NCI-H82 treated with DMSO at 0.1 percent for 48 hours (cell line): ENCODE results near the gene SH3GL1.

Experiments used
- DNase-seq: peaks from one replicate; lab custom pipeline; 2025; ENCODE audit not compliant: unreplicated experiment; lab: John Stamatoyannopoulos, UW

SH3GL1 gene

DNA sequence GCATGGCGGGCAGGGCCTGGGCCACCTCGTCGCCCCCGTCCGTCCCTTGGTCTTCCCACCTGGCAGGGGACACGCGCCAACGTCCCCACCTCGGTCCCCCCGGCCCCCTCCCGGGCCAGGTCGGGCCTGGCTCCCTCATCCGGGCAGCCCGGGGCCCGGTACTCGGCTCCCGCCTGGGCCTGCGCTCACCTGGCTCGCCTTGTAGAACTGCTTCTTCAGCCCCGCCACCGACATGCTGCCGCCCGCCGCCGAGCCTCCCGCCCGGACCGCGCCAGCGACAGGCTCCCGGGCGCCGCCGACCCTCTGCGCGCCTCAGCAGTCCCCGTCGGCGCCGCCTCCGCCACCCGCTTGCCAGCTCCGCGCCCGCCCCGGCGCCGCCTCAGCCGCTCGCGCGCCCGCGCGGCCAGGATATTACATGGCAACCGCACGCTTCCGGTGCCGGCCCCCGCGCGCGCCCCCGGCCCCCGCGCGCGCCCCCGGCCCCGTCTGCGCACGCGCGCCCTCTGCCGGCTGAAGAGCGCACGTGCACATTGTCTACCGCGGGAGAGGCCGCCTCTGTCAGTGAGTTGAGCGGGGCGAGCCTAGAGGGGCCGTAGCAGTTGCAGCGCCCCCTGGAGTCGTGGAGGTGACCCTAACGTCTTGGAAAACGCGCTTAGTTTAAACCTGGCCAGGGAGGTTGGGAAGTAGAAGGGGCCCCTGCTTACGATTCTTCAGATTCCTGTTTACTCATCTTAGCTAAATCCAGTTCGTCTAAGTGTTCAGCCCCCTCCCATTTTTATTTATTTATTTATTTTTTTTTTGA is at the start of gene SH3GL1:
Gene SH3GL1 (minus strand): TSS at position 413 of the 802 bp plus-strand sequence. CDS start 179 bp downstream, at position 234.
- DNase-seq = peak; percentile 68

DNA sequence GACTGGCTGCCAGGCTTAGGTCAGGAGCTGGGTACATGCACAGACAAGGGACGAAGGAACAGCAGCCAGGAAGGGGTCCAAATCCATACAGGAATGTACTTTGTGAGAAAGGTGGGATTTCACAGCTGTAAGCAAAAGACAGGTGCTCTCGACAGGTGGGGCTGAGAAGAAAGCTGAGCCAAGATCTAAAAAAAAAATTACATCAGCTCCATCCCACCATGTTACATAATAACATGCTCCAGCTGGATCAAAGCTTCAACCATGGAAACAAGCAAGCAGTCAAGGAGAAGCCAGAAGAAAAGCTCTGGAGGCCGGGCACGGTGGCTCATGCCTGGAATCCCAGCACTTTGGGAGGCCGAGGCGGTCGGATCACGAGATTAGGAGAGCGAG is 49.3 kb upstream of the SH3GL1 start:
- DNase-seq = no peak

- no peak for DNase-seq
Measured at GRCh38 chr19:4449022-4449638, 48.8 kb upstream of the SH3GL1 start.

DNA sequence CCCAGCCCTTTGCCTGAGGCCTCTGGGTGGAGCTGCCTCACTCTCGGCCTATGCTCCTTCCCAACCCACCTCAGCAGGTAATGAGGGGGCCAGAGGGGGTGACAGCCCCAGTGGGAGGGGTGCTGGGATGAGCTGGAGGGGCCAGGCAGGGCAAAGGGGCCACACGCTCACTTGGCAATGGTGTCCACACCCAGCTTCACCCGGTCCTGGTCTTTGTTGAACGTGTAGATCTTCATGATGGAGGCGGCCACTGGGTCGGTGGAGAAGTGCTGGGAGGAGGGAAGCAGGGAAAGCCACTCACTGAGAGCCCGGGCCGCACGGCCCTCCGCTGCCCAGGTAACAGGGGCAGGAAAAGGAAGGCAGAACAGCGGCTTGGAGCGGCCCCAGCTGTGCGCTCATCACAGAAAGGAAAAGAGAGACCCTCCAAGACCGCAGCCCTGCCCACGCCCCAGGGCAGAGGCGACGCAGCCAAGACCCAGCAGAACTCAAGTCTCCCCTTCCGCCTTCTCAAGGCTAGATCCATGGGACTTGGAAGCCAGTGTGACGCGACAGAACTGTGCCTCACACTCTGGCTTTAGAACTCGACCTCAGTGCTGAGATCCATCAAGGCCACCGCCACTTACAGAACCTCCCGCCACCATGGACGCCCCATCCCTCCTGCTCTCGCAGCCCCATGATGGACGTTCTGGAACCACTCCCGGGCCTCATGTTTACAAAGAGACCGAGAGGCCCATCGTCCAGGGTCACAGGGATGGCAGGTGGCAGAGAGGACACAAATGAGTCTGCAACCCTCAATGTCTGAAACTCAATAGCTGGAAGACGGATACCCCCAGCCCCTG is 48.0 kb upstream of the SH3GL1 start:
- DNase-seq = no peak

DNA sequence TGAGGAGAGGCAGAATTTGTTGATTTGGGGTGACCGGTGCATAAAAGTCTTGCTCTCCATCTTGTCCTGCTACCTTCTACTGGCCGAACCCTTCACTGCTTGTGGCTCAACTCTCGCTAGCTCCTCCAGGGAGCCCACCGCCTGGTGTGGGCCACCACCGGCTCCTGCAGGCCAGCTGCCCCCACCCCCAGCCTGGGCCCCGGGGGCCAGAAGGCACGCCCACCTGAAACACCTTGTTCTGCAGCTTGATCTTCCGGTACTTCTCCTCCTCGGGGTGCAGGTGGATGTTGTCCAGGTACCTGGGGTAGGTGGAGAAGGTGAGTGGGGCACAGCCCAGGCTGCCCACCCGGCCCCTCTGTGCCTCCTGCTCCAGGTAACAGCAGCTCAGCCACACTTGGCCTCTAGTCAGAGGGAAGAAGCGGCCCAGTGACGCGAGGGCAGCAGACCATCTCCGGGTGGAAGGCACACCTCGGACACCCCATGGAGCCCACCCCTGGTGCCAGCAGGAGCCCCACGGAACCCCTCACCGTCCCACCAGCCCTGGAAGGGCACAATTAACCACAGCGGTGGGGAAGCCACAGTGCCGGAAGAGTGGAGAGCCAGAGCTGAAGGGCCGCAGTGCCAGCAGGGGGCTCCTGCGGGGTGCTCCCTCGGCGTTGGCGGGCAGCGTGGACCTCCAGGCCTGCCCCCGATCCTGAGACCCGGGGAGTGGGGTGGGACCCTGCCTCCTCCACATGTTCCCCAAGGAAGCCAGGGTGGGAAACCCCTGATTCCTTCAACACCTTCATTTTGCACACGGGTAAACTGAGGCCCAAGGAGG is 47.2 kb upstream of the SH3GL1 start:
- DNase-seq = no peak

DNA sequence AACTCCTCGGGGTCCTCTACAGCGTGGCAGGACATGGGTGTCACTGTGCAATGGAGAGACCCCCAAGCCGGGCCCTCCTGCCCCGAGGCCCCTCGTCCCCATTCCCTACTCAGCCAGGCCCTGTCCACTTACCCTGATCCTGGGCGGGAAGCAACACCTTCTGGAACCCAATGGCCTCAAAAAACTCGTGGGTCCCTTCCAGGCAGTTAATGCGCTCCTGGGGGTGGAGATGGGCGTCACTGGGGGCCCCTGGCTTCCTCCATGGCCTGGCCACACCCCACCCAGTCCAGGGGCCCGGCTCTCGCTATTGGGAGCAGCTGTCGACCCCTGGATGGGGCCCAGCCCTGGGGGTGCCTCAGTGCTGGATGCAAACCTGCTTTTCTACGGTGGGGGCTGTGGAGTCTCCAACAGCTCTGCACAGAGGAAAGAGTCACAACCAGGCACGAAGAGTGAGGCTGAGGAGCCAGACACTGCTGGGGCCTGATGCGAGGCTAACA is 46.4 kb upstream of the SH3GL1 start:
- DNase-seq = no peak

DNA sequence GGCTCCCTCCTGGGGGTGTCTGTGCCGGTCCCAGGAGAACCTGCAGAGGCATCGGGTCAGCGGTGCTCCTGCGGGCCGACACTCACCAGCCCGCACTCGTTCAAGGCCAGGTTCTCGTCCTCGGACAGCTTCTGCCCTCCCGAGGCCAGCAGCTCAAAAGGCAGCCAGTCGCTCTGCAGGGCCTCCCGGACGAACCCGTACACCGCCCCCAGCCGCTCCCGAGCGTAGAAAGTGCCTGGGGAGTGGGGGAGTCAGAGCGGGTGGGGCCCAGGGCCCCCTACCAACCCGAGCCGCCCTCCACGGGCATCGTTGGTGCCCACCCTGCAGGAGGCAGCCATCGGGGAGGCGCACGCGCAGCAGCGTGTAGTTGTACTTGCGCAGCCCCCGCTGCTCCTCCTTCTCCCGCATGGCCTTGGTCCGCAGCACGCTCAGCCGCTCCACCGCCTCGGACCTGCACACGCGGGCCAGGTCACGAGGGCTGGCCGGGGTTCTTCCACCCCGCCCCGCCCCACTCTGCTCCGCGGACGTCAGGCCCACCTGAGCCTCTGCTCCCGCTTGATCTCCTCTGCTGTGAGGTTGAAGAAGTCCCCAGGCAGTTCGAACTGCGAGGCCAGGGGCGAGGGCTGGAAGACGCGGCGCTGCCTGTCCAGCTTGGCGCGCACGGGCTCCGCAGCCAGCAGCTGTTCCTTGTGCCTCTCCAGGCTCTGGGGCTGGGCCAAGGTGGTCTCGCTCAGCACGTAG is 45.8 kb upstream of the SH3GL1 start:
- DNase-seq = no peak

- no peak for DNase-seq
Measured at GRCh38 chr19:4444765-4445741, 44.7 kb upstream of the SH3GL1 start.

DNA sequence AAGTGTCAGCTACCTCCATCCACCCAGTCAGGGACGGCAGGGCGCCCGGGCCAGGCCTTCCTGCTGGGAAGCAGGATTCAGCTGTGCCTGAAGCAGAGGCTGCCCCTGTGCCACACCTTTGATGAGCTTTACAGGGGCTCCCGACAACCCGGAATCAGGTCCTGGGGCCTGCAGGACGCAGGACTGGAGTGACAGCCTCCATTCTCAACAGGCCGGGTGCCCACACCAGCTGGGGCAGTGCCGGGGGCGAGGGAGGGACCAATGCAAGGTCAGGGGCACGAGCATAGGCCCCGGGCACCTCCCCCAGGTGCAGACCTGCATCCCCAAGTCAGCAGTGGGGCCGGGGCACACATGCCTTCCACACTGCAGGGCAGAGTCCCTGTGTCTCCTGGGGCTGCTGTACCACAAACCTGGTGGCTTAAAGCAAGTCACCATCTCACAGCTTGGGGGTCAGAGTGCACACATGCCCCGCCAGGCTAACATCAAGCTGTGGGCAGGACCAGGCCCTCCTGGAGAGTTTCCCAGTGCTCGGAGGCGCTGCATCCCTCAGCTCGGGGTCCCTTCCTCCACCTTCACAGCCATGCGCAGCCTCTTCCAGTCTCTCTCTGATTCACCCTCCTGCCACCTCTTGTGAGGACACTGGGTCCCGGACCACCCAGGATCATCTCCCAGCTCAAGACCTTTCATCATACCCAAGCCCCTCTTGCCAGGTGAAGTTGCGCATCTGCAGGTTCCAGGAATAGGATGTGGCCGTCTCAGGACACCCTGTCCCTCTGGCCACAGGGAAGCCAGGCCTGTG is 43.8 kb upstream of the SH3GL1 start:
- DNase-seq = no peak

DNA sequence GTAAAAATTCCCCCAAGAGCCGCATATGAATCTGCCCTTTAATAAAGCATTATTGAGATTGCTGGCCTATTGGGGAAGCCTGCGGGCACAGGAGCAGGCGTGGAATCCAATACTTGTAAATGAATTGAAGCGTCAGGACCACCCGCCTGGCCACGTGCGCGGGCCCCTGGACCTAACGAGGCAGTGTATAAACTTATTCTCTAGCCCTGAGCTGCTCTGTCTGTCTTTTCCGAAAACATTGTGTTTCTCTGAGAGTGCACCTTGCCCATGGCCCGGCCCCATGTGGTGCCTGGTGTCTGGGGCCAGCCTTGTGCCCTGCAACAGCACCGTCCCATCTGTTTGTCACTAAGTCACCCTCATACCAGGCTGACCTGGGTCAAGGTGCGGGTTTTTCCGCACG is 42.8 kb upstream of the SH3GL1 start:
- DNase-seq = no peak

DNA sequence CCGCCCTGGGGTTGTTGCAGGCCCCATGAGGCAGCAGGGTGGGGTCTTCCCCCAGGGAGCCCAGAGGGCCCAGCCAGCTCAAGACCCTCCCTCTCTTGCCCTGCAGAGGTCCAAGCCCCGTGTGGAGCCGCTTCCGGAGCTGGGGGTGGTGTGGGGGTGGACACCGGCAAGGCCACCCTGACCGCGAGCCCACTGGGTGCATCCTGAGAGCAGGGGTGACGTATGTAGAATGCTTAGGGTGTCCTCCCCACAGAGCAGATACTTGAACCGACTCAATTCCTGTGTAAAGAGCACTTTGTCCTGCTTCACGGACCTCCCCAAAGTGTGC is 42.4 kb upstream of the SH3GL1 start:
- no peak for DNase-seq

GRCh38 chr19:4441994-4442818 is 41.9 kb upstream of the SH3GL1 start:
- no peak for DNase-seq

DNA sequence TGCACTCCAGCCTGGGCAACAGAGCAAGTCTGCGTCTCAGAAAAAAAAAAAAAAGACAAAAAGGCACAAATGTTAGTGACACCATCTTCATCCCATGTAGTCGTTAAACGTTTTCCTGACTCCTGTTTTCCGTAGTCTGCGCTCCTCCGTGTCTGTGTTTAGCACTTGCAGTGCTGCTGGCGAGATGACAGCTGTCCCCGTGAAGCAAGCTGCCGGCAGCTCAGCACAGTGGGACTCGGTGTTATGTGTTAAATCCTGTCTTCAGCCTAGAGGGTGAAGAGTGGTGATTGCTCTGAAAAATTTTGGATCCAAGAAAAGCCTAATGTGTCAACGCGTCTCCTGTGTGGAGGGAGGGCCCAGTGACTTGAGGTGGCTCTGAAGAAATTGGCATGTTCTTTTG is 38.9 kb upstream of the SH3GL1 start:
- DNase-seq = no peak

DNA sequence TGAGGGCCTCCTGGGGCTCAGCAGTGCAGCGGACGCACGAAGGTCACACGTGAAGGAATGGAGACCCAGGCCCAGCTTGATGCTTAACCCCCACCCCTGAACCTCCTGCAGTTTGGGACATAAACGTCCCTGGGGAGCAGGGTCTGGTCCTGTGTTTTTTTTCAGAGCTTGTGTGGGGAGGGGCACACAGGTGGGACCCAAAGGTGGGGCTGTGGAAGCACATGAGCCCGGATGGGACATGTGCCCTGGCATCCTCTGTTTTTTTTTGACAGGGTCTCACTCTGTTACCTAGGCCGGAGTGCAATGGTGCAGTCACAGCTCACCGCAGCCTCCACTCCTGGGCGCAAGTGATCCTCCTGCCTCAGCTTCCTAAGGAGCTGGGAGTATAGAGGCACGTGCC is 36.8 kb upstream of the SH3GL1 start:
- no peak for DNase-seq

DNA sequence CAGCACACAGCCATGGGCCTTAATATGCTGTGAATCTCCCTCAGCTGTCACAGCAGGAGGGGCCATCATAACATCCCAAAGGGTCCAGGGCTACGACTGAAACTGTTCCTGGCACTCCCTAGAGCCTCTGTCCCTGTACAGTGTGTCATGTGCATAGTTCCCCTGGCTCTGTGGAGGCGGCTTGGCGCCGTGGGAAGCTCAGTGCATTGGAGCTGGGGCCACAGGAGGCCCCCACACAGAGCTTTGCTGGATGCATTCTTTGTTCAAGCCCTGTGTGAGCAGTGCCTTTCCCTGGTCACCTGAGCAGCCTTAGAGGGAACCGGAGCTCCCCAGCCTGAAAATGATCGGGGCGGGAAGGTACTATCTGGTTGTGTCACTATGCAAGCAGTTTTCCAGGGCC is 35.9 kb upstream of the SH3GL1 start:
- no peak for DNase-seq

- DNase-seq = no peak
Measured at GRCh38 chr19:4434391-4434790, 34.0 kb upstream of the SH3GL1 start.

DNA sequence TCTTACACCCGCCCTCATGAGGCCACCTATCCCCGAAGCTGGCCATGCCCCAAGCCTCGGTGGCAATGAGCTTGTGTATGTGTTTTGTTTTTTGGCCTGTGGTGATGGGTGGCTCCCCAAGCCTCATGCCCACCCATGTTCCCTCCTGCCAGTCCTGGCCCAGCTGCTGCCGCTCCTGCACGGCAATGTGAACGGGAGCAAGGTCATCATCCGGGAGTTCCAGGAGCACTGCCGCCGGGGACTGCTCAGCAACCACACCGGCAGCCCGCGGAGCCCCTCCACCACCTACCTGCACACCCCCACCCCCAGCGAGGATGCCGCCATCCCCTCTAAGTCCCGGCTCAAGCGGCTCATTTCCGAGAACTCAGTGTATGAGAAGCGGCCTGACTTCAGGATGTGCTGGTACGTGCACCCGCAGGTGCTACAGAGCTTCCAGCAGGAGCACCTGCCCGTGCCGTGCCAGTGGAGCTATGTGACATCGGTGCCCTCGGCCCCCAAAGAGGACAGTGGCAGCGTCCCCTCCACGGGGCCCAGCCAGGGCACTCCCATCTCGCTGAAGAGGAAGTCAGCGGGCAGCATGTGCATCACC is 32.7 kb upstream of the SH3GL1 start:
- DNase-seq = no peak
